Effector memory CD4-positive, alpha-beta T cell (primary cell): ENCODE measurements around the gene RPL35A.
"Not testable (repeated sequence)": the region's sequence is repeated elsewhere in the genome, so short reads cannot be mapped to it uniquely, and the experiment has no call there.

ENCODE experiments used
- DNase-seq, 3 donors: peaks; one replicate each; pipeline ENCODE4 v3.0.0-alpha.2; 2020
- H3K27ac ChIP-seq: 2 replicates; pipeline ENCODE4 v1.7.0; 2013; ENCODE audit warnings: mild to moderate bottlenecking, low read length, moderate library complexity; ENCODE audit not compliant: insufficient read depth, poor library complexity, severe bottlenecking
- H3K27me3 ChIP-seq: replicated peaks from 2 replicates; pipeline ENCODE4 v1.7.0; 2013; ENCODE audit warnings: mild to moderate bottlenecking, low read length; ENCODE audit not compliant: insufficient read depth, control insufficient read depth, poor library complexity, severe bottlenecking
- H3K36me3 ChIP-seq: 2 replicates; pipeline ENCODE4 v1.7.0; 2013; ENCODE audit warnings: mild to moderate bottlenecking, low read length, moderate library complexity; ENCODE audit not compliant: control insufficient read depth, insufficient read depth
- H3K4me1 ChIP-seq: 2 replicates; pipeline ENCODE4 v1.7.0; 2013; ENCODE audit warnings: low read length, mild to moderate bottlenecking; ENCODE audit not compliant: control insufficient read depth, insufficient read depth, poor library complexity, severe bottlenecking
- H3K4me3 ChIP-seq: 2 replicates; pipeline ENCODE4 v1.7.0; 2013; ENCODE audit warnings: low read length, low read depth, mild to moderate bottlenecking; ENCODE audit not compliant: insufficient read depth, poor library complexity, severe bottlenecking
- H3K9me3 ChIP-seq: 2 replicates; pipeline ENCODE4 v1.7.0; 2013; ENCODE audit warnings: mild to moderate bottlenecking, low read length, moderate library complexity; ENCODE audit not compliant: control insufficient read depth

Gene RPL35A

DNA sequence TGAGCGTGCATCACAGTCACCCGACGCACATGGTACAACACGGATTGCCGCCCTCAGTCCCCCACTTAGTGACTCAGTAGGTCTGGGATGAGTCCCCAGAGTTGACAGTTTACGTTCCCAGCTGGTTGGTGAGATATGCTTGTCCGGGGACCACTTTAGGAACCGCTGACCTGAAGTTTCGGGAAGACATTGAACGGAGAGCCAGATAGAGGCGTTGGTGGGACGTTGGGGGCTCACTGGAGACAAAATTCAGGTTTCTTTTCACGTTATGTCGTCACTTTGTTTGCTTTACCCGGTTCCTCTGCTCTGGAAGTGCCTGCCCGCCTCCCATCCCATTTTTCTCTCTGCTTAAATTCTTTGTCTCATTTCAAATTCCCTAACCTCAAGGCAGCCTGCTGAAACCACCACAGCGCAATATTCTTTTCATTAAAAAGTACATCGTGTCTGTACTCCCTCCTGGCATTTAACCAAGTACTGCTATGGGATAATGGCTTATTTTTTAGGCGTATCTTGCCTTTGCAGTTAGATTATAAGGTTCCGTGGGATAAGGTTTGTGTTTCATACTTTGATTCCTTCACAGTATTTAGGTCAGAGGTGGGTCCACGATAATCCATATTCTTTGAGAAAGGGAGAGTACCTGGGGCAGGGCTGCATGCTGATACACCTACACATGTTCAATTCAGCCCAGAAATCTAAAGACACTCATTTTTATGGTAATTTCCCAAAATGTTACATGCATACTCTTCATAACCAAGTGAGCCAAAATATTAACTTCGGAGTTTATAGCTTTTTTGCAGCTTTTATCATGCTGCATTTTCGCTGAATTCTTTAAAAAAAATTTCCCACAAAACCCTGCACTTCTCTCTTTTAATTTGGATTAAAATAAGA is 10.9 kb downstream of the RPL35A start:
- H3K27ac ChIP-seq, result peak overlapping the region; percentile 88
- no peaks in the 10 kb centered on the region for H3K27me3 ChIP-seq
- peaks cover 10% of the 10 kb centered on the region for H3K36me3 ChIP-seq
- no peak for DNase-seq
- H3K4me3 ChIP-seq, result peak overlapping the region; percentile 94
- no peaks in the 10 kb centered on the region for H3K9me3 ChIP-seq
- H3K4me1 ChIP-seq, result peaks cover 24% of the 10 kb centered on the region

DNA sequence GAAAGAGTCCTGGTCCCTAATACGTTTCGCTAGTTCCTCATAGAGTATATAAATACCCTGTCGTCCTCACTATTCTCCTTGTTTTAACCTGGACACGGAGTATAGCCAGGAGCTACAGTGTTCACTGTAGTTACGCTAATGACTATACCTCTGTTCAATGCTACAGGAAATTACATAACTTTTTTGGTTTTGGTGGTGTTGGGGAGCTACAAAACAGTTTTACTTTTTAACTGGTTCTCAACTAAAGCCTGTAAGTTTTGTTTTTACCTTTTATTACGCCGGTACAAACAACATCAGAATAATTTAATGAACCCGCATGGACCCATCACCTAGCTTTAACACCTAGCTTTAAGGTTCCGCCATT is 11.6 kb downstream of the RPL35A start:
- peaks cover 4% of the 10 kb centered on the region for H3K36me3 ChIP-seq
- peaks cover 24% of the 10 kb centered on the region for H3K4me1 ChIP-seq
- no peak for DNase-seq
- no peaks in the 10 kb centered on the region for H3K9me3 ChIP-seq
- H3K27ac ChIP-seq, result no peak overlapping the region
- no peak overlapping the region for H3K4me3 ChIP-seq
- H3K27me3 ChIP-seq, result no peaks in the 10 kb centered on the region

DNA sequence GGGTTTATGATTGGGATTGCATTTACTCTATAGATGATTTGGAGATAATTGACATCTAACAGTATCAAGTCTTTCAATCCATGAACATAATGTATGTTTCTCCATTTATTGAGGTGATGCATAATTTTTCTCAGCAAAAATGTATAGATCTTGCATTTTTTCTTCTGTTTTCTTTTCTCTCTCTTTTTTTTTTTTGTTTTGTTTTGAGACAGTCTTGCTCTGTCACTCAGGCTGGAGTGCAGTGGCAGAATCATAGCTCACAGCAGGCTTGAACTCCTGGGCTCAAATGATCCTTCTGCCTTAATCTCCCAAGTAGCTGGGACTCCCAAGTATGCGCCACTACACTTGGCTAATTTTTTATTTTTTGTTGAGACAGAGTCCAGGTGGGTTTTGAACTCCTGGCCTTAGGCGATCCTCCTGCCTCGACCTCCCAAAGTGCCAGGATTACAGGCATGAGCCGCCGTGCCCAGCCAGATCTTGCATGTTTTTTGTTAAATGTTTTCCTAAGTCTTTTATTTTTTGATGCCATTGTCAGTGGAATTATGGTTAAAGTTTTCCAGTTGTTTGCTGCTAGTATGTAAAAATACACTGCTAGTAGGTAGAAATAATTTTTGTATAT is 13.1 kb downstream of the RPL35A start:
- Histone ChIP-seq H3K27ac (no peak overlapping the region), H3K4me1 (peaks cover 24% of the 10 kb centered on the region), H3K4me3 (no peak overlapping the region), H3K36me3 (no peaks in the 10 kb centered on the region), H3K9me3 (no peaks in the 10 kb centered on the region), H3K27me3 (no peaks in the 10 kb centered on the region)
- DNase-seq, result no peak

DNA sequence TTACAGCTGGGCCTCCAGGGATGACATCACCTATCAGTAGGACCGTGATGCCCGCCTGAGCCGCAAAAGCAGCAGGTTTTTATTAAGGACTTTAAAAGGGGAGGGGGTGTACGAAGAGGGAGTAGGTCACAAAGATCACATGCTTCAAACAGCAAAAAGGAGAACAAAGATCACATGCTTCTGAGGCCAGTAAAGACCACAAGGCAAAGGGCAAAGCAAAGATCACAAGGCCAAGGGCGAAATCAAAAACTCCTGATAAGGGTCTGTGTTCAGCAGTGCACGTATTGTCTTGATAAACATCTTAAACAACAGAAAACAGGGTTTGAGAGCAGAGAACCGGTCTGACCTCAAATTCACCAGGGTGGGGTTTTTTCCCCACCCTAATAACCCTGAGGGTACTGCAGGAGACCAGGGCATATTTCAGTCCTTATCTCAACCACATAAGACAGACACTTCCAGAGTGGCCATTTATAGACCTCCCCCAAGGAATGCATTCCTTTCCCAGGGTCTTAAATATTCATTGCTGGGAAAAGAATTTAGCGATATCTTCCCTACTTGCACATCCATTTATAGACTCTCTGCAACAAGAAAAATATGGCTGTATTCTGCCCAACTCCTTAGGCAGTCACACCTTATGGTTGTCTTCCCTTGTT is 17.5 kb downstream of the RPL35A start:
- DNase-seq, H3K27ac ChIP-seq, H3K36me3 ChIP-seq, H3K4me1 ChIP-seq, H3K9me3 ChIP-seq, H3K4me3 ChIP-seq, H3K27me3 ChIP-seq: not testable (repeated sequence)

DNA sequence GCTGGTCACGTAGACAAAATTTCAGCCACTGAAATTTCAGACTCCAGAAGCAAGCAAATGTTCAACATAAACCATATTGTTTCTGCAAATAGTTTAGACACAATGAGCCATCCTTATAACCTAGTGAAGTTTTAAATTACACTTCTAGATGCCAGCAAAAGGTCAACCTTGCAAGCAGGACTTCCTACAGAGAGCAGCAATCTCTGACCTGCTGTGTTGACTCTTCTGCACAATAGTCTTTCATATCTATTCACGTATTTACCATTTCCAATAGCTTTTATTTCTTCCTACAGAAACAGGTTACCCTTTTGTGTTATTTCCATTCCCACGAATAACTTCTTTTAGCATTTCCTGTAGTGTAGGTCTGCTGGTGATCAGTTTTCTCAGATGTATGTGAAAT is 20.6 kb downstream of the RPL35A start:
- H3K4me3 ChIP-seq, result no peak overlapping the region
- no peak overlapping the region for H3K27ac ChIP-seq
- H3K27me3 ChIP-seq, result no peaks in the 10 kb centered on the region
- no peaks in the 10 kb centered on the region for H3K9me3 ChIP-seq
- H3K4me1 ChIP-seq, result no peaks in the 10 kb centered on the region
- no peak for DNase-seq
- no peaks in the 10 kb centered on the region for H3K36me3 ChIP-seq

DNA sequence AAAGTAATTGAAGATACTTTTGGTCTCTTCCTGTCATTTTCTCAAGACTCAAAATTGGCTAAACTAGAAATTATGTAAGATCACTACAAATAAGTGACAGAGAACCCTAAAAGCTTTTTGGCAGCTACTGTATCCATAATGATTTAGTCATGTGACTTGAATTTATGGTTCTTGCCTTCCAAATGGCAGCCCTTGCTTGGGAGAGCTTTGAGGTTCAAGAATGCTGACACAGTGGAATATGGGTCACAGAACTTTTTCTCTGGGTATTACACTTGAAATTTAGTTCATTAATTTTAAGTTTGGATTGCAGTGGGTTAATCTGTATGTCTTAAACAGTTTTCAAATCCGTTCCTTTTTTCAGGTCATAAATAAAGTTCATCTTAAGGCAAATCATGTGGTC is 24.0 kb downstream of the RPL35A start:
- H3K4me3 ChIP-seq, result no peak overlapping the region
- no peaks in the 10 kb centered on the region for H3K9me3 ChIP-seq
- no peak for DNase-seq
- no peaks in the 10 kb centered on the region for H3K4me1 ChIP-seq
- H3K27me3 ChIP-seq, result no peaks in the 10 kb centered on the region
- H3K27ac ChIP-seq, result no peak overlapping the region
- H3K36me3 ChIP-seq, result no peaks in the 10 kb centered on the region

DNA sequence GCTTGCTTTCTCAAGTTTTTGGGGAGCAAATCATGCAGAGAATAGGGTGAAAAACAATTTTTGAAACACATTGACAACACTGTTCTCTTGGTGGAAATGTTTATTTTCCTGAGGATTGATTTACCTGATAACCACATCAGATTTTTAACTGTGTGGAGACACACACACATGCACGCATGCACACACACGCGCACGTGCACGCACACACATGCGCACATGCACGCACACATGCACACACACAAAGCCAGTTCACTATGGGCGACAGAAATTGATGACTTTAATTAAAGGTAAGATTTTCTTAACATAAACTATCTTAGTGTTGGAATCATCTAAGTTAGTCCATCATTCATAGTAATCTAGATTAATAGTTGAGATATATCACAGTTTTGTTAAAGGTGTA is 25.3 kb downstream of the RPL35A start:
- no peaks in the 10 kb centered on the region for H3K36me3 ChIP-seq
- no peak overlapping the region for H3K27ac ChIP-seq
- H3K4me3 ChIP-seq, result no peak overlapping the region
- H3K9me3 ChIP-seq, result no peaks in the 10 kb centered on the region
- no peaks in the 10 kb centered on the region for H3K4me1 ChIP-seq
- H3K27me3 ChIP-seq, result no peaks in the 10 kb centered on the region
- DNase-seq, result no peak

DNA sequence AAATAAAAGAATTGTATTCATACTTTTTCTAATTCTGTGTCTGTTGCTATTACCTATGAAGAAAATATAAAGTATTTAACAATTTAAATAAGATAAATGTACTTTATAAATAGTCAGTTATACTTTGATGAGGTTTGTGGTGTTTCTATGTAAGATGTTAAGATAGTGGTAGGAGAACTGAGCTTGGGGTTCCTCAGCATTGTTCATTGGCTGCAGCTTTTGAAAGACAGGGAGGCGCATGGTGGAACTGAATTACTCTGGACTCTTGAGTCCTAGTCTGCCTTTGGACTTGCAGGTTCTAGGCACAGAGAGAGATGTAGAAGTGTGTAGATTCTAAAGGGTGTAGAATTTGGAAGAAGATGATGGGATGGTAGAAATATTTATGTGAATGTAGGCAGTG is 33.1 kb downstream of the RPL35A start:
- no peaks in the 10 kb centered on the region for H3K27me3 ChIP-seq
- H3K9me3 ChIP-seq, result no peaks in the 10 kb centered on the region
- no peaks in the 10 kb centered on the region for H3K4me1 ChIP-seq
- H3K27ac ChIP-seq, result no peak overlapping the region
- no peak overlapping the region for H3K4me3 ChIP-seq
- no peaks in the 10 kb centered on the region for H3K36me3 ChIP-seq
- DNase-seq, result no peak

DNA sequence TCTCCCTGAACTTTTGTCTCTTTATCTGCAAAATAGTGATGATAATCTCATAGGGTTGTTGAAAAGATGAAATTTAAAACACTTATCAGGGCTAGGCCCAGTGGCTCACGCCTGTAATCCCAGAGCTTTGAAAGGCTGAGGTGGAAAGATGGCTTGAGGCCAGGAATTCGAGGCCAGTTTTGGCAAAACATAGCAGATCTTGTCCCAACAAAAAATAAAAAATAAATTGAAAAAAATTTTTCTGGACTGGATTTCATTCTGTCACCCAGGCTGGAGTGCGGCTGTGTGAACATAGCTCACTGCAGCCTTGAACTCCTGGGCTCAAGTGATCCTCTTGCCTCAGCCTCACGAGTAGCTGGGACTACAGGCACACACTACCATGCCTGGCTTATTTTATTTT is 39.7 kb downstream of the RPL35A start:
- Histone ChIP-seq H3K4me1 (no peaks in the 10 kb centered on the region), H3K9me3 (no peaks in the 10 kb centered on the region), H3K36me3 (no peaks in the 10 kb centered on the region), H3K27me3 (no peaks in the 10 kb centered on the region), H3K4me3 (no peak overlapping the region), H3K27ac (no peak overlapping the region)
- no peak for DNase-seq

DNA sequence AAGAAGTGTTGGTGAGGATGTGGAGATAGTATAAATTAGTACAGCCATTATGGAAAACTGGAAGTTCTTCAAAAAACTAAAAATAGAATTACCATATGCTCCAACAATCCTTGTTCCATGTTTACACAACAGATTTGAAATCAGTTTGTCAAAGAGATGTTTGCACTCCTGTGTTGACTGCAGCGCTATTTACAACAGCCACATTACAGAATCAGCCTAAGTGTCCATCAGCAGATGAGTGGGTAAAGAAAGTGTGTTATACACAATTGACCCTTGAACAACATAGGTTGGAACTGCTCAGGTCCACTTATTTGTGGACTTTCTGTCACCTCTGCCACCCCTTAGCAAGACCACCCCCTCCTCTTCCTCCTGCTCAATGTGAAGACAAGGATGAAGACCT is 44.7 kb downstream of the RPL35A start:
- no peak for DNase-seq
- Histone ChIP-seq H3K4me3 (no peak overlapping the region), H3K9me3 (no peaks in the 10 kb centered on the region), H3K4me1 (no peaks in the 10 kb centered on the region), H3K36me3 (no peaks in the 10 kb centered on the region), H3K27me3 (no peaks in the 10 kb centered on the region), H3K27ac (no peak overlapping the region)
